VCaP (cell line): Measurements from ENCODE around the gene DNM3.

Experiments
- H3K27ac ChIP-seq: fragments of 450-650 bp; 2 replicates; pipeline ENCODE4 v1.5.1; 2017
- TF ChIP-seq, protein P1 (sequence below): fragments of 450-650 bp; conservative IDR thresholded peaks from 2 replicates; pipeline ENCODE4 v1.5.1; 2017; ENCODE audit warnings: mild to moderate bottlenecking, moderate library complexity

DNM3 gene

GRCh38 chr1:172145656-172146055 is 304.4 kb downstream of the DNM3 start:
- no peak overlapping the region for H3K27ac ChIP-seq
- TF ChIP-seq, protein P1, sequence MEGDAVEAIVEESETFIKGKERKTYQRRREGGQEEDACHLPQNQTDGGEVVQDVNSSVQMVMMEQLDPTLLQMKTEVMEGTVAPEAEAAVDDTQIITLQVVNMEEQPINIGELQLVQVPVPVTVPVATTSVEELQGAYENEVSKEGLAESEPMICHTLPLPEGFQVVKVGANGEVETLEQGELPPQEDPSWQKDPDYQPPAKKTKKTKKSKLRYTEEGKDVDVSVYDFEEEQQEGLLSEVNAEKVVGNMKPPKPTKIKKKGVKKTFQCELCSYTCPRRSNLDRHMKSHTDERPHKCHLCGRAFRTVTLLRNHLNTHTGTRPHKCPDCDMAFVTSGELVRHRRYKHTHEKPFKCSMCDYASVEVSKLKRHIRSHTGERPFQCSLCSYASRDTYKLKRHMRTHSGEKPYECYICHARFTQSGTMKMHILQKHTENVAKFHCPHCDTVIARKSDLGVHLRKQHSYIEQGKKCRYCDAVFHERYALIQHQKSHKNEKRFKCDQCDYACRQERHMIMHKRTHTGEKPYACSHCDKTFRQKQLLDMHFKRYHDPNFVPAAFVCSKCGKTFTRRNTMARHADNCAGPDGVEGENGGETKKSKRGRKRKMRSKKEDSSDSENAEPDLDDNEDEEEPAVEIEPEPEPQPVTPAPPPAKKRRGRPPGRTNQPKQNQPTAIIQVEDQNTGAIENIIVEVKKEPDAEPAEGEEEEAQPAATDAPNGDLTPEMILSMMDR: no peak

- H3K27ac ChIP-seq: no peak overlapping the region
- TF ChIP-seq, protein P1: no peak
Observed at GRCh38 chr1:172146141-172146850, 305.0 kb downstream of the DNM3 start.

DNA sequence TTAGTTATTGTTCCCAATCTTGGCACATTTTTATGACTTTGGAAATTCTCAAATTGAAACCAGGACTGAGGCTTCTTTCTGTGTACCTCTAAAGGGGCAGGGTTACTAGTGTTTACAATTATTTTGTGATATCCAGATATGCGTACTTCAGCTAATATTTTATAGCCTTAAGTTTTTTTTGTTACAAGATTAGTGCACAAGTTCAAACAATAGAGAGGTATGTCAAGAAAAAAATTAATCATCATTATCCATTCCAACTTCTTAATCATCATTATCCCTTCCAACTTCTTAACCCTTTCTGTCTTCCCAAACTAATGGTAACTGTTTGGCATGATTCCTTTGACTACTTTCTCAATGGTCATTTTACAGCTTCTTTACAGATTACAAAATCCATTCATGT is 306.2 kb downstream of the DNM3 start:
- H3K27ac ChIP-seq: no peak overlapping the region
- TF ChIP-seq, protein P1: no peak

GRCh38 chr1:172148213-172148612 is 306.9 kb downstream of the DNM3 start:
- no peak overlapping the region for H3K27ac ChIP-seq
- TF ChIP-seq, protein P1: no peak

GRCh38 chr1:172148707-172149106 is 307.4 kb downstream of the DNM3 start:
- TF ChIP-seq, protein P1: no peak
- H3K27ac ChIP-seq: no peak overlapping the region

GRCh38 chr1:172149346-172149745 is 308.0 kb downstream of the DNM3 start:
- TF ChIP-seq, protein P1: no peak
- H3K27ac ChIP-seq: no peak overlapping the region

GRCh38 chr1:172154551-172154950 is 313.3 kb downstream of the DNM3 start:
- TF ChIP-seq, protein P1: no peak
- H3K27ac ChIP-seq: no peak overlapping the region
